ENCODE results near the gene CD7. TPM values are rescaled to one million over a fixed set of nuclear protein-coding genes. Genes with fewer than 3 reads are reported as not detected.

CD7 gene
- total and polyA plus RNA-seq, 8 donors = 0.28 to 1.3 (median 0.98) TPM

- peak in 1 of 6 donors; percentile 73 for DNase-seq
- TF ChIP-seq CTCF (IDR thresholded peaks at IDR 0.05) = no peak
- intact Hi-C loops (cut with DNase I) = loop anchor here (5.0 to 10.0 kb wide), 3 partner anchors 86 to 119 kb away; no protein-coding TSS in a partner anchor
- Histone ChIP-seq H3K9me3 (no peaks in the 10 kb centered on the region), H3K4me1 (peaks cover 0 to 3% (median 0%) of the 10 kb centered on the region in 3 donors), H3K36me3 (no peaks in the 10 kb centered on the region), H3K27ac (no peak overlapping the region), H3K27me3 (no peaks in the 10 kb centered on the region), H3K4me3 (no peak overlapping the region)
- 49 to 53% methylated on average over 20 to 21 of the region's 21 CpGs for WGBS, 2 donors
- no peak for ATAC-seq
- no peak for FAIRE-seq
These were observed 6.3 kb upstream of the CD7 start for GRCh38 chr17:82323514-82324234.

GRCh38 chr17:82322526-82323453 is 5.4 kb upstream of the CD7 start:
- FAIRE-seq = no peak
- peak in 1 of 6 donors; percentile 65 for DNase-seq
- WGBS, 2 donors = 68 to 77% methylated on average over 28 of the region's 28 CpGs

GRCh38 chr17:82321947-82322466 is 4.6 kb upstream of the CD7 start:
- Histone ChIP-seq H3K4me1 (peaks cover 0 to 3% (median 0%) of the 10 kb centered on the region in 3 donors), H3K36me3 (no peaks in the 10 kb centered on the region), H3K4me3 (no peak overlapping the region), H3K9me3 (no peaks in the 10 kb centered on the region), H3K27me3 (no peaks in the 10 kb centered on the region), H3K27ac (no peak overlapping the region)
- peak in 2 of 4 donors; percentile 9 to 15 for ATAC-seq
- intact Hi-C loops (cut with DNase I) = loop anchor here (2.0 to 10.0 kb wide), 4 partner anchors 85 to 117 kb away; no protein-coding TSS in a partner anchor
- TF ChIP-seq CTCF (IDR thresholded peaks at IDR 0.05) = no peak
- peak in 3 of 6 donors; percentile 40 to 68 (median 58) for DNase-seq
- 41 to 53% methylated on average over 21 of the region's 21 CpGs for WGBS, 2 donors
- no peak for FAIRE-seq

More at GRCh38 chr17:82322526-82323453, 5.4 kb upstream of the CD7 start:
- no peaks in the 10 kb centered on the region for H3K9me3 ChIP-seq
- intact Hi-C loops (cut with DNase I) = loop anchor here (5.0 to 10.0 kb wide), 3 partner anchors 85 to 118 kb away; no protein-coding TSS in a partner anchor
- no peaks in the 10 kb centered on the region for H3K36me3 ChIP-seq
- H3K27ac ChIP-seq = no peak overlapping the region
- H3K27me3 ChIP-seq = no peaks in the 10 kb centered on the region
- H3K4me1 ChIP-seq = peaks cover 0 to 3% (median 0%) of the 10 kb centered on the region in 3 donors
- no peak for TF ChIP-seq CTCF (IDR thresholded peaks at IDR 0.05)
- H3K4me3 ChIP-seq = no peak overlapping the region
- ATAC-seq = peak in 1 of 4 donors; percentile 4

- Histone ChIP-seq H3K4me1 (peaks cover 0 to 3% (median 0%) of the 10 kb centered on the region in 3 donors), H3K9me3 (no peaks in the 10 kb centered on the region), H3K36me3 (no peaks in the 10 kb centered on the region), H3K27ac (no peak overlapping the region), H3K27me3 (no peaks in the 10 kb centered on the region), H3K4me3 (no peak overlapping the region)
- intact Hi-C loops (cut with DNase I) = loop anchor here (2.0 to 10.0 kb wide), 4 partner anchors 84 to 116 kb away; no protein-coding TSS in a partner anchor
- DNase-seq = peak in 4 of 6 donors; percentile 51 to 84 (median 72)
- peak; percentile 64 to 77 (median 73) for ATAC-seq
- FAIRE-seq = no peak
- peak; percentile 82 to 92 (median 88) for TF ChIP-seq CTCF (IDR thresholded peaks at IDR 0.05)
- WGBS, 2 donors = 31 to 39% methylated on average over 60 to 65 of the region's 65 CpGs
These were observed 3.8 kb upstream of the CD7 start for GRCh38 chr17:82320956-82321927.

Measured in pancreas (tissue), 10 donors.